Activated T-cell treated with anti-CD3 and anti-CD28 coated beads, Interleukin-2, amount 50 U/mL, for 72 hours (primary cell): Measurements from ENCODE around the gene CNOT6L. TPM values are rescaled to one million over a fixed set of nuclear protein-coding genes. Genes with fewer than 3 reads are reported as not detected.
"Not testable (repeated sequence)": the region's sequence is repeated elsewhere in the genome, so short reads cannot be mapped to it uniquely, and the experiment has no call there.

Experiments used
- ATAC-seq, 2 donors: fragments of 150-1000 bp; cut with Tn5 transposase; replicated peaks in 1 of 2; 2 replicates each; pipeline ENCODE4 v1.10.0; 2021; ENCODE audit warnings: moderate library complexity in 2 of 2, mild to moderate bottlenecking in 1 of 2
- DNase-seq, 2 donors: peaks; one replicate each; pipeline ENCODE4 v3.0.0; 2021 to 2022; ENCODE audit warnings: mixed read lengths in 1 of 2
- H3K27ac Mint-ChIP-seq: one replicate; pipeline ENCODE4 v1.8.0; 2022; ENCODE audit warnings: mild to moderate bottlenecking, moderate library complexity, mixed read lengths
- H3K27me3 Mint-ChIP-seq: one replicate; pipeline ENCODE4 v1.8.0; 2022; ENCODE audit warnings: low read depth, mixed read lengths
- H3K36me3 Mint-ChIP-seq, 2 donors: one replicate each; pipeline ENCODE4 v1.8.0; 2022; ENCODE audit warnings: mixed read lengths in 2 of 2, mild to moderate bottlenecking in 1 of 2; ENCODE audit not compliant: insufficient read depth in 2 of 2
- H3K4me1 Mint-ChIP-seq: one replicate; pipeline ENCODE4 v1.8.0; 2022; ENCODE audit warnings: low read depth, mixed read lengths
- H3K4me3 Mint-ChIP-seq, 2 donors: one replicate each; pipeline ENCODE4 v1.8.0; 2022; ENCODE audit warnings: mild to moderate bottlenecking in 2 of 2, mixed read lengths in 2 of 2, moderate library complexity in 2 of 2
- H3K9me3 Mint-ChIP-seq, 2 donors: one replicate each; pipeline ENCODE4 v1.8.0; 2022; ENCODE audit warnings: mixed read lengths in 2 of 2
- total RNA-seq, 2 donors: library from RNA; stranded (reverse); gene quantifications; one replicate each; pipeline ENCODE4 v1.2.3, GENCODE V29; 2022

Gene CNOT6L
- 100 to 1,000 TPM; 209 to 223 TPM for total RNA-seq

- no peaks in the 10 kb centered on the region for H3K27me3 Mint-ChIP-seq
- H3K4me1 Mint-ChIP-seq: peaks cover 66% of the 10 kb centered on the region
- DNase-seq (peak; percentile 74 to 85), ATAC-seq (peak; percentile 17 to 35)
- peaks cover 14 to 23% of the 10 kb centered on the region in 2 donors for H3K36me3 Mint-ChIP-seq
- no peaks in the 10 kb centered on the region for H3K9me3 Mint-ChIP-seq
- peak within 1 kb of the TSS; percentile 100 for H3K27ac Mint-ChIP-seq
- peak within 1 kb of the TSS; percentile 99 to 100 for H3K4me3 Mint-ChIP-seq
Measured at GRCh38 chr4:77818602-77819403, at the start of gene CNOT6L. CNOT6L (minus strand) TSS chr4:77819368; CDS start chr4:77819308, 60 bp downstream.

- DNase-seq (no peak), ATAC-seq (no peak)
- no peaks in the 10 kb centered on the region for H3K9me3 Mint-ChIP-seq
- peaks cover 81% of the 10 kb centered on the region for H3K4me1 Mint-ChIP-seq
- peak overlapping the region; percentile 44 for H3K27ac Mint-ChIP-seq
- peak overlapping the region in 1 of 2 donors; percentile 35 for H3K4me3 Mint-ChIP-seq
- no peaks in the 10 kb centered on the region for H3K27me3 Mint-ChIP-seq
- H3K36me3 Mint-ChIP-seq: peaks cover 14 to 27% of the 10 kb centered on the region in 2 donors
Measured at GRCh38 chr4:77865259-77865658, 46.1 kb upstream of the CNOT6L start.

- Mint-ChIP-seq H3K27ac (peak overlapping the region; percentile 100), H3K4me3 (peak overlapping the region; percentile 97 to 98), H3K4me1 (peaks cover 85% of the 10 kb centered on the region), H3K36me3 (peaks cover 14 to 18% of the 10 kb centered on the region in 2 donors)
- not testable (repeated sequence) for DNase-seq, H3K27me3 Mint-ChIP-seq, H3K9me3 Mint-ChIP-seq, ATAC-seq
Measured at GRCh38 chr4:77863341-77863740, 44.2 kb upstream of the CNOT6L start.

DNA sequence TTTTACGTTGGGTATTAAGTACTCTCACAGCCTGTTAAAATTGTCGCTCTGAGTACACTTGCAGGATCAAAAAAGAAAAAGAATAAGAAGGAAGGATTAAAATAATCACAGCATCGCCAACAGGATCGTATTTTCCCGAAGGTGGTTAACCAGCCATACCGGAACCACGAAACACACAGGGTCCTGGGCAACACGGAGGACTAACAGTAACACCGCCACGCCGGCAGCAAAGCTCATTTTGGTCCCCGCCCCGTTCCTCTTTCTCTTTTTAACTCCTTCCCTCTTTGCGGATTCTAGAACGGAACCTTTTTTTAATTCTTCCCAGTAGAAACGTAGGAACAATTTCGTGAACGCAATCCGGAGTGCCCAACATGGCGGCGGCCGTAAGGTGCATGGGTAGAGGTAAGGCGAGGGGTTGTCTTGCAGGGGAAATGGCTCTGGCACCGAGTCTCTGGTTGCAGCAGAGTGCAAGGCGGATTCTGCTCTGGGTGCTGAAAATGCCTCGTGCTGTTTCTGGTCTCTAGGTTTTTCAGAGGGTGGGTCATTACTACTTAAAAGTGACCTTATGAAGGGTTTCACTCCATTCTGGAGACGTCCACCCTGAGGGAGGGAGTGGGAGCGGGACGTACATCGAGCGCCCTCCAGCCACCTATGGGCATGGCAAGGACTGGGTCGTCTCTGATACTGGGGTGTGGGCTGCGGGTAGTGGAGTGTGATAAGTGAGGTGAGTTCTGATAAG lies 43.5 kb upstream of the CNOT6L start, which contains the start of gene MRPL1:
Gene MRPL1 (plus strand): TSS at position 353 of the 739 bp plus-strand sequence. CDS start 19 bp downstream, at position 372.
- H3K4me1 Mint-ChIP-seq: peaks cover 87% of the 10 kb centered on the region
- no peaks in the 10 kb centered on the region for H3K9me3 Mint-ChIP-seq
- peak; percentile 69 to 76 for ATAC-seq
- peaks cover 14 to 18% of the 10 kb centered on the region in 2 donors for H3K36me3 Mint-ChIP-seq
- H3K4me3 Mint-ChIP-seq: peak within 1 kb of the TSS; percentile 97 to 98
- H3K27ac Mint-ChIP-seq: peak within 1 kb of the TSS; percentile 100
- no peaks in the 10 kb centered on the region for H3K27me3 Mint-ChIP-seq
- peak; percentile 86 to 89 for DNase-seq

DNA sequence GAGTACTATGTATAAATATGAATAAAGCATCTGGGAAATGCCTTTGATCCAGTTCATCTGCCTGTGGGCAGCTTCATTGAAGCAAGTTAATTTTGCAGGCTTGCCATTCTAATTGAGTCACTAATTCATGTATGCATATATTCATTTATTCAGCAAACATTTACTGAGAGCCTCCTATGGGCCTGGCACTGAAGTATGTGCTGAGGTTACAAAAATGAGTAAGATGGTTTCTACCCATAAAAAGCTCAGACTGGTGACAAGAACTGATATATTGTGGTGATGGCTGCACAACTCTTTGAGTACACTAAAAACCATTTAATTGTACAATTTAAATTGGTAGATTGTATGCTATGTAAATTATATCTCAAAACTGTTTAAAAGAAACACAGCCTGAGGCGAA lies 42.3 kb upstream of the CNOT6L start:
- peak; percentile 78 to 79 for ATAC-seq
- DNase-seq: peak; percentile 34 to 46
- H3K27ac Mint-ChIP-seq: peak overlapping the region; percentile 100
- peaks cover 11 to 14% of the 10 kb centered on the region in 2 donors for H3K36me3 Mint-ChIP-seq
- H3K9me3 Mint-ChIP-seq: no peaks in the 10 kb centered on the region
- H3K4me3 Mint-ChIP-seq: peak overlapping the region; percentile 97 to 98
- no peaks in the 10 kb centered on the region for H3K27me3 Mint-ChIP-seq
- peaks cover 89% of the 10 kb centered on the region for H3K4me1 Mint-ChIP-seq

DNA sequence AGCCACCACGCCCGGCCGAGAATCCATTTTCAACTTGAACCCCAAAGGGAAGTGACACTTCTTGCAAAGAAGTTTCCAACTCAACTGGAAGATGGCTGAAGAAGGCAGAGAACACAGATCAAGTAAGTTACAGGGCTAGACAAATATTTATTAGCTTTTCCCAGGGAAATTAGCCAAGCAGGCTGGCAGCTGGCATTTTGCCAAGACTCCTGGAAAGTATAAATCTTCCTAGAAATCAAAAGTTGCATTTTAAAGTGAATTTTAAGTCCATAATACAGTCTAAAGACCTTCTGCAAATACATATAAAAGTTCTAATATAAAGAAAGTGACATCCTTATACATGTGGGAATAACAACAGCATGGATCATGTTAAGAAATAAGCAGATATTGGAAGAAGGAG lies 40.1 kb upstream of the CNOT6L start:
- no peaks in the 10 kb centered on the region for H3K9me3 Mint-ChIP-seq
- H3K27me3 Mint-ChIP-seq: no peaks in the 10 kb centered on the region
- H3K27ac Mint-ChIP-seq: peak overlapping the region; percentile 54
- peaks cover 2 to 6% of the 10 kb centered on the region in 2 donors for H3K36me3 Mint-ChIP-seq
- ATAC-seq (no peak), DNase-seq (no peak)
- no peak overlapping the region for H3K4me3 Mint-ChIP-seq
- peaks cover 94% of the 10 kb centered on the region for H3K4me1 Mint-ChIP-seq

- ATAC-seq (no peak), DNase-seq (no peak)
- peak overlapping the region; percentile 74 to 94 for H3K4me3 Mint-ChIP-seq
- H3K27me3 Mint-ChIP-seq: no peaks in the 10 kb centered on the region
- H3K27ac Mint-ChIP-seq: peak overlapping the region; percentile 98
- H3K9me3 Mint-ChIP-seq: no peaks in the 10 kb centered on the region
- peaks cover 96% of the 10 kb centered on the region for H3K4me1 Mint-ChIP-seq
- no peaks in the 10 kb centered on the region for H3K36me3 Mint-ChIP-seq
Measured at GRCh38 chr4:77856152-77856551, 37.0 kb upstream of the CNOT6L start.

DNA sequence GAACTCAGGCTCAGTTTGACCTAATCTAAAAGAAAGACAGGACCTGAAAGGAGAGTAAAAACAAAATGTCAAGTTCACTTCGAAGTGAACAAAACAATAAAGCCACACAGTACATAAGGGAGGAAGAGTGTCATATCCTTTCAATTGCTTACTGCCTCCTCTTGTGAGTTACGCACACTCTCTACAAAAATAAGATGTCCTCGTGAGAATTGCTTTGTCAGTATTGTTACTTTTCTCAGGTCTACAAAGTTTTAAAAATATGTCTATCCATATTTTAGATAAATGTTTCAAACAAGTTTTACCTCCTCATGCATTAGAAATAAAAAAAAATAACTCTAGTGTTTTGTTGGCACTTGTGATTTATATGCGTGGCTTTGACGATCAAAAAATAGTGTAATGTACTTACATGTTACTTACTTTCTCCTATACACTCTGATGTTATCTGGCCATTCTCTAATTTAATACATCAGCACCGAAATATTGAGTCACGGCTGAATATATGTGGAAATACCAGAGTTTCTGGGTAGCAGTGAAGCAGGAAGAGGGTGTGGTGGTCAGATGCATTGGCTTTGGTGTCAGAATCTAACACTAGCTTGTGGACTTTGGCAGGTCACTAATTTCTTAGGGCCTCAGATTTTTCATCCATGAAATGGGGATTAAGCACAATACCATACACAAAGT lies 35.4 kb upstream of the CNOT6L start:
- peak; percentile 41 to 49 for DNase-seq
- peaks cover 81% of the 10 kb centered on the region for H3K4me1 Mint-ChIP-seq
- H3K27me3 Mint-ChIP-seq: no peaks in the 10 kb centered on the region
- no peaks in the 10 kb centered on the region for H3K9me3 Mint-ChIP-seq
- no peaks in the 10 kb centered on the region for H3K36me3 Mint-ChIP-seq
- peak overlapping the region; percentile 100 for H3K27ac Mint-ChIP-seq
- H3K4me3 Mint-ChIP-seq: peak overlapping the region; percentile 82 to 98
- ATAC-seq: peak; percentile 74 to 75

DNA sequence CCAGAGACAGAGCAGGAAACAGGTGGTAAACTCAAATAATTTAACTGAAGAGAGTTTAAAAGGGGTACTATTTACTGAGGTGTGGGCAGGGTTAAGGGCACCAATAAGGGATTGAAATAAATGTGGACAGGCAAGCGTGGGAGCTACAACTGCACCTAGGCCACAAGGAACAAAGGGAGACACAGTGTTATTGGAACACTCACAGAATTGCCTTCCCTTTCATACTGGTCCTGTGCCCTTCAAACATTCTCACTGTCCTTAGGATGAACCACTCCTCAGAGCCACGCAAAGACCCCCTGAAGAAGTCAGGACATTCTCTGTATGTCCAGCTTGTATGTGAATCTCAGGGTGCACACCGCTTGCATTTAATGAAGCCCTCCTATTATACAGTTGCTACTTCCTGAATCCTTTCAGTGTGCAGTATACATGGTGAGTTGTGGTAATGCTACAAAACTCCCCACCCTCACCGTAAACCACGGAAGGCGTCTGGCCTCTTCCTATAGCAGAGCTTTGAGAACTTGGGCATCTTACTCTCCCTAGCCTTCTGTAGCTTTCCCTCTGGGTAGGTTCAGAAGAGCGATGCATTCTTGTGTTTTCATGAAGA lies 33.8 kb upstream of the CNOT6L start:
- Mint-ChIP-seq H3K27me3 (no peaks in the 10 kb centered on the region), H3K36me3 (no peaks in the 10 kb centered on the region), H3K4me3 (peak overlapping the region; percentile 82 to 98), H3K4me1 (peaks cover 66% of the 10 kb centered on the region), H3K27ac (peak overlapping the region; percentile 100), H3K9me3 (no peaks in the 10 kb centered on the region)
- DNase-seq (peak; percentile 76), ATAC-seq (peak; percentile 88 to 89)

GRCh38 chr4:77849278-77849965 lies 30.3 kb upstream of the CNOT6L start:
- peaks cover 0 to 2% of the 10 kb centered on the region in 2 donors for H3K36me3 Mint-ChIP-seq
- H3K27ac Mint-ChIP-seq: no peak overlapping the region
- H3K4me3 Mint-ChIP-seq: no peak overlapping the region
- H3K27me3 Mint-ChIP-seq: no peaks in the 10 kb centered on the region
- peaks cover 62% of the 10 kb centered on the region for H3K4me1 Mint-ChIP-seq
- H3K9me3 Mint-ChIP-seq: peaks cover 0 to 2% of the 10 kb centered on the region in 2 donors
- ATAC-seq (no peak), DNase-seq (no peak)

DNA sequence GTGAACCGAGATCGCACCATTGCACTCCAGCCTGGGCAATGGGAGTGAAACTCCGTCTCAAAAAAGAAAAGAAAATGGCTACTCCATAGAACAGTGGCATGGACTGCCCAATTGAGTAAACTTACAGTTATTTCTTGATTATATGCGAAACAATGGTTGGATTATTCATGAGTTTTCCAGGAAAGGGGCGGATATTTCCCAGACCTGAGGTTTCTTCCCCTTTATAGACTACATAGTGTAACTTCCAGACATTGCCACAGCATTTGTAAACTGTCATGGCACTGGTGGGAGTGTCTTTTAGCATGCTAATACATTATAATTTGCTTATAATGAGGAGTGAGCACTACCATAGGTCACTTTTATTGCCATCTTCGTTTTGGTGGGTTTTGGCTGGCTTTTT lies 29.3 kb upstream of the CNOT6L start:
- H3K27ac Mint-ChIP-seq: no peak overlapping the region
- H3K4me3 Mint-ChIP-seq: no peak overlapping the region
- no peak for ATAC-seq
- H3K9me3 Mint-ChIP-seq: peaks cover 0 to 2% of the 10 kb centered on the region in 2 donors
- no peak for DNase-seq
- no peaks in the 10 kb centered on the region for H3K27me3 Mint-ChIP-seq
- H3K4me1 Mint-ChIP-seq: peaks cover 62% of the 10 kb centered on the region
- H3K36me3 Mint-ChIP-seq: peaks cover 0 to 2% of the 10 kb centered on the region in 2 donors

DNA sequence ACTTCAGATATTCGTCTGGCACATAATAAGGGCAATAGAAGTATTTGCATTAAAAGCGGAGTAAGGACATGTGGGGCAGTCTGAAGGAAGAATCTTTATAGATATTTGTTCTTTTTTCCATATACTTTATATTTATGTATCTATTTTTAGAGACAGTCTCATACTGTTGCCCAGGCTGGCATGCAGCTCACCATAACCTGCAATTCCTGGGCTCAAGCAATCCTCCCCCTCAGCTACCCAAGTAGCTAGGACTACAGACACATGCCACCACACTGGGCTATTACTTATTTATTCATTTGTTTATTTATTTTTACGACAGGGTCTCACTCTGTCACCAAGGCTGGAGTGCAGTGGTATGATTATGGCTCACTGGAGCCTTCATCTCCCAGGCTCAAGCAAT lies 26.8 kb upstream of the CNOT6L start:
- peaks cover 44% of the 10 kb centered on the region for H3K4me1 Mint-ChIP-seq
- H3K4me3 Mint-ChIP-seq: peak overlapping the region; percentile 50 to 93
- H3K27me3 Mint-ChIP-seq: no peaks in the 10 kb centered on the region
- H3K27ac Mint-ChIP-seq: peak overlapping the region; percentile 99
- peaks cover 0 to 2% of the 10 kb centered on the region in 2 donors for H3K36me3 Mint-ChIP-seq
- ATAC-seq (no peak), DNase-seq (no peak)
- H3K9me3 Mint-ChIP-seq: peaks cover 0 to 2% of the 10 kb centered on the region in 2 donors
